Epithelial cell of esophagus (primary cell): Measurements from ENCODE around the gene ERI2.

ENCODE experiments used
- DNase-seq: peaks from one replicate; pipeline ENCODE4 v3.0.0; 2010; ENCODE audit warnings: low read depth
- H3K4me3 ChIP-seq: 2 replicates; pipeline ENCODE4 v1.5.1; 2011; ENCODE audit warnings: mild to moderate bottlenecking, low read length, control low read depth
- TF ChIP-seq, protein P1 (sequence below): IDR thresholded peaks from 2 replicates; pipeline ENCODE4 v1.5.1; 2011; ENCODE audit warnings: low read depth, mild to moderate bottlenecking, low read length, control low read depth, inconsistent platforms; ENCODE audit not compliant: insufficient read depth; ENCODE audit errors: missing control alignments

ERI2 gene

DNA sequence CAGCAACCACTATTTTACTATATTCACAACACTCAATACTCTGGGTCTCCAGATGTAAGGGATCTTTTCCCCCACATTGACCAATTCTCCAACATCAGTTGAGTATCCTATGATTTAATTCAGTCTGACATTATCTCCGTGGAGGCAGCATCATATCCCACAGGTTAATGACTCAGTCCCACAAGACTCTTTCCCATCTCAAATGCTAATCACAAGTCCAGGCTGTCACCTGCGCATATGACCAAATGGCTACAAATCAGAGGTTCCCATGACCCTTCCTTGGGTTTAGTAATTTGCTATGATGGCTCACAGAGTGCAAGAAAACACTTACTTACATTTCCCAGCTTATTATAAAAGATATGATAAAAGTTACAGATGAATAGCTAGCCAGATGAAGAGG, 23.8 kb downstream of the ERI2 start:
- TF ChIP-seq, protein P1, sequence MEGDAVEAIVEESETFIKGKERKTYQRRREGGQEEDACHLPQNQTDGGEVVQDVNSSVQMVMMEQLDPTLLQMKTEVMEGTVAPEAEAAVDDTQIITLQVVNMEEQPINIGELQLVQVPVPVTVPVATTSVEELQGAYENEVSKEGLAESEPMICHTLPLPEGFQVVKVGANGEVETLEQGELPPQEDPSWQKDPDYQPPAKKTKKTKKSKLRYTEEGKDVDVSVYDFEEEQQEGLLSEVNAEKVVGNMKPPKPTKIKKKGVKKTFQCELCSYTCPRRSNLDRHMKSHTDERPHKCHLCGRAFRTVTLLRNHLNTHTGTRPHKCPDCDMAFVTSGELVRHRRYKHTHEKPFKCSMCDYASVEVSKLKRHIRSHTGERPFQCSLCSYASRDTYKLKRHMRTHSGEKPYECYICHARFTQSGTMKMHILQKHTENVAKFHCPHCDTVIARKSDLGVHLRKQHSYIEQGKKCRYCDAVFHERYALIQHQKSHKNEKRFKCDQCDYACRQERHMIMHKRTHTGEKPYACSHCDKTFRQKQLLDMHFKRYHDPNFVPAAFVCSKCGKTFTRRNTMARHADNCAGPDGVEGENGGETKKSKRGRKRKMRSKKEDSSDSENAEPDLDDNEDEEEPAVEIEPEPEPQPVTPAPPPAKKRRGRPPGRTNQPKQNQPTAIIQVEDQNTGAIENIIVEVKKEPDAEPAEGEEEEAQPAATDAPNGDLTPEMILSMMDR = no peak
- DNase-seq = no peak
- H3K4me3 ChIP-seq = no peak overlapping the region

DNA sequence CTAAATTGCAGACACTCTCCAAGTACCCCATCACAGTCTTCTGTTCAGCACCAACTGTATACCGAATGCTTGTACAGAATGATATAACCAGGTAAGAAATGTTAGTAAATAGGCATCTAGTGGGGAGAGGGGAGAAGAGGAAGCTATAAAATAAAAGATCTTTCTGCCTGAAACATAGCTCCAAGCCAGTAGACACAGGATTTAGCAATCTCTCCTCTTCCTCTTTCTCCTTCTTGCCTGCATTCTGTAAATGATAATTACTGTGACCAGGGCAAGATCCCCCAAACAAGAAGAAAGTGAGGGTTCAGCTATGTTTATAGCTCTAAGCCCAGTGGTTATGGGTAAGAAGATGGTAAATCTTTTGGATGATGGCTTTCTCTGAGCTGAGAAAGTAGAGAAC, 24.6 kb downstream of the ERI2 start:
- no peak for DNase-seq
- H3K4me3 ChIP-seq = no peak overlapping the region
- TF ChIP-seq, protein P1 = no peak

DNA sequence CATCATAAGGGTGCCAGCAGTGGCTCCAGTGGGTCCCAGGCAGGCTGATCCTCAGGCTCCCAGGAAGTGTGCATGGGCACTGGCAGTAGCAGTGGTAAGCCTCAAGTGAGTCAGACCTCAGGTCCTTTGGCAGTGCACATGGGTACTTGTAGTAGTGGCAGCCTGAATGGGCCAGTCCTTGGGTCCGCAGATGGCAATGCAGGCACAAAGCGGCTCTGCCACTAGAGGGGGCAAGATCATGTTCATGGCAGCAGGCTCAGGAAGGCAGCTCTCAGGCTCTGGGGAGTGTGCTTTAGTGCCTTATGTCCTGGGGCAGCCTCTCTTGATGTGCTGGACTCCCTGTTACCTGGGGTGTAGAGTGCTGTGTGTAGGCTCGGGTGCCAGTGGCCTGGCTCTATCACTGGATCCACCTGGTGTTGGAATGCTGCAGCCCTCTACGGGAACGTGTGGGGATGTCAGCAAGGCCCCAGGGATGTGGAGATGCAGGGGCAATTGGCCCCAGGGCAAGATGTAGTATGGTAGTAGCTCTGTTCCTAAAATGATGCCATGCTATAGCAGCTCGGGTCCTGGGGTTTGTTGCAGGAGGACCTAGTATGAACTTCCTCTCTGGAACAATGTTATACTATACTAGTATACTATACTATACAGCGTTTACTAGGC, 31.4 kb downstream of the ERI2 start:
- H3K4me3 ChIP-seq = no peak overlapping the region
- peak; percentile 83 for DNase-seq
- TF ChIP-seq, protein P1 = peak; percentile 79

DNA sequence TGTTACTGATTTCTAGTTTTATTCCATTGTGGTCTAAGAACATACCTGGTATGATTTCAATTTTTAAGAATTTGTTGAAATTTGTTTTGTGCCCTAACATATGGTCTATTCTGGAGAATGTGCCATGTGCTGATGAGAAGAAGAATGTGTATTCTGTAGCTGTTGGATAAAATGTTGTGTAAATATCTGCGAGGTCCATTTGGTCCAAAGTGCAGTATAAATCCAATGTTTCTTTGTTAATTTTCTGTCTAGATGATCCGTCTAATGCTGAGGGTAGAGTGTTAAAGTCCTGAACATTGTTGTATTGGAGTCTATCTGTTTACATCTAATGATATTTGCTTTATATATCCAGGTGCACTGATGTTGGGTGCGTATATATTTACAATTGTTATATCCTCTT, 32.6 kb downstream of the ERI2 start:
- no peak for DNase-seq
- no peak overlapping the region for H3K4me3 ChIP-seq
- TF ChIP-seq, protein P1 = no peak

DNA sequence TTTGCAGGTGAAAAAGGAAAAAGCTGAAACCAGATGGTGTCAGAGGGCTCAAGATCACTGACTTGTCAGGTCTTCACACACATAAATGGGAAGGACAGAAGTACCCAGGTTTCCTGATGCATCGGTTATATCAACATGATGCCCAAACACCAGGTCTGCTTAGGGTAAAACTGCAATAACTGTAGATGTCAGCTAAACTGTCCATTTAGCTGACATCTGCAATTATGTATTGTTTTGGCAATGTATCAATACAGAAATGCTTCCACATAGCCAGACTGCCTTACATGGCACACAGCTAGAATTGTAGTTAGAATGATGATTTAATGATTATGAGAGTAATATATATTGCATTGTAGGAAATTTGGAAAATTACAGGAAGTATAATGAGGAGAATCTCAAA, 37.5 kb downstream of the ERI2 start:
- H3K4me3 ChIP-seq = no peak overlapping the region
- TF ChIP-seq, protein P1 = no peak
- no peak for DNase-seq

DNA sequence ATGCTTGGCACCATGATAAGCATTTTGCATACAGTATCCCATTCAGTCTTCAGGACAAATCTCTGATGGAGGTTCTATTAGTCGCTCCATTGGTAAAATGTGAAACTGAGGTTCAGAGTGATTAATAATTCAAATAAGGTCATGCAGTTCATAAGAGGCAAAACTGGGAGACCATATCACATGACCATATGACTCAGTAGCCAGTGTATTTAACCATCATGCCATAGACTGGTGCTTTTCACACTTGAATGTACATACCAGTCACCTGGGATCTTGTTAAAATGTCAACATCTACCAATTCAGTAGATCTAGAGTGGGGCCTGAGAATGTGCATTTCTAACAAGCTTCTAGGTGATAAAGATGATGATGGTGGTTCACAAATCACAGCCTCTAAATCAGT, 38.2 kb downstream of the ERI2 start:
- peak; percentile 48 for DNase-seq
- TF ChIP-seq, protein P1 = no peak

DNA sequence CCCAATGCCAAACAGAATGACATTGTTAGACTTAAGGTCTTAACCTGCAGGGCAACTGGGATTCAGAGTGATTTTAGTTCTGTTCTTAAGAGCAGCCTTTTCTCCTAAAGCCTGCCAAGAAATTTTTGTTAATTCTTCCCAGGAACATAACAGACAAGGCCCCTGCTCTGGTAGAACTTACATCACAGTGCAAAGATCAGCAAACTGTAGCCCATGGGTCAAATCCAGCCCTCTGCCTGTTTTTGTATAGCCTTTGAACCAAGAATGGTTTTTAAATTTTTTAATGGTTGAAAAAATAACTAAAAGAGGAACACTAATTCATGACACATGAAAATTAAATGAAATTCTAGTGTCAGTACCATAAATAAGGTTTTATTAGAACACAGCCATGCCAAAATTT, 38.7 kb downstream of the ERI2 start:
- H3K4me3 ChIP-seq = no peak overlapping the region
- TF ChIP-seq, protein P1 = no peak
- no peak for DNase-seq

More for the DNA sequence above, 38.2 kb downstream of the ERI2 start:
- H3K4me3 ChIP-seq = no peak overlapping the region
